GM21529 (cell line): ENCODE data around the gene CLMN.

Source experiments
- ATAC-seq: cut with Tn5 transposase; IDR thresholded peaks from one replicate; pipeline ENCODE4 v1.9.1; 2021; ENCODE audit not compliant: unreplicated experiment

CLMN gene

DNA sequence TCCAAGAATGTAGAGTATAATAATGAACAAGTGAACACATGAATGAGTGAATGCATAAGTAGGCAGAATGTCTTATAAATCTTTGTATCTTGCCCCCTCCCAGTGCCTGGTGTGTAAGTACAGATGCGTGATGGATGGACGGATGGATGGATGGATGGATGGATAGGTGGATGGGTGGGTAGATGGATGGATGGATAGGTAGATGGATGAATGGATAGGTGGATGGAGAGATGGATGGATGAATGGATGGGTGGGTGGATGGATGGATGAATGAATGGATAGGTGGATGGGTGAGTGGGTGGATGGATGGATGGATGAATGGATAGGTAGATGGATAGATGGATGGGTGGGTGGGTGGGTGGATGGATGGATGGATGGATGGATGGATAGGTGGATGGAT, 74.4 kb downstream of the CLMN start:
- no peak for ATAC-seq

DNA sequence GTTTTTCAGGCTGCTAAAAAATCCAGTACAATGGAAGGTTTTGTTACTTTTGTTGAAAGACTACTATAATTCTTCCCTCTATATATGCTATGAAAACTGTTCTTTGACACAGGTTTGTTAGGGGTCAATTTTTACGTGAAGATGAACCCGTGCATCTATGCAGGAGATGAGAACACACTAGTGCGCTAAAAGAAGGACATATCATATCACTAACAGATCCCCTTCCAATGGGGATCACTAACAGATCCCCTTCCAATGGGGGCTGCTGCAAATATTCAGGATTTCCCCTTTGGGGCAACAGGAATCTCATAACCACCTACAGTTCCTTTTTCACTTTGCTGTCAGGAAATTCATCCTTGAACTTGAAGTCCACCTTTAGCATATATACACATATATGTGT, 75.1 kb downstream of the CLMN start:
- no peak for ATAC-seq

DNA sequence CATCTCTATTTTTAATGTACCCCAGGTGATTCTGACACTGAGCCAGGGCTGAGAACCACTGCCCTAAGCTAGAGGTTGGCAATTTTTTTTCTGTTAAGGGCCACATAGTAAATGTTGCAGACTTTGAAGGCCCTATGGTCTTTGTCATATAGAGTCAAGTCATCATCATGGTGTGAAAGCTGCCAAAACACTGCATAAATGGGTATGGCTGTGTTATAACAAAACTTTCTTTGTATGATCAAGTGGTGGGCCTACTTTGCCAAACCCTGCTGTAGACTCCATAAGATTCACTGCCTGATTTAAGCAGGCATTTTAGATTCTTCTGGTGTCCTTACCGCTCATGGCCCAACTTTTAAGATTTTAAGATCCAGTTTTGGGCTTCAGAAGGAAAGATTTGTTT, 76.8 kb downstream of the CLMN start:
- no peak for ATAC-seq

DNA sequence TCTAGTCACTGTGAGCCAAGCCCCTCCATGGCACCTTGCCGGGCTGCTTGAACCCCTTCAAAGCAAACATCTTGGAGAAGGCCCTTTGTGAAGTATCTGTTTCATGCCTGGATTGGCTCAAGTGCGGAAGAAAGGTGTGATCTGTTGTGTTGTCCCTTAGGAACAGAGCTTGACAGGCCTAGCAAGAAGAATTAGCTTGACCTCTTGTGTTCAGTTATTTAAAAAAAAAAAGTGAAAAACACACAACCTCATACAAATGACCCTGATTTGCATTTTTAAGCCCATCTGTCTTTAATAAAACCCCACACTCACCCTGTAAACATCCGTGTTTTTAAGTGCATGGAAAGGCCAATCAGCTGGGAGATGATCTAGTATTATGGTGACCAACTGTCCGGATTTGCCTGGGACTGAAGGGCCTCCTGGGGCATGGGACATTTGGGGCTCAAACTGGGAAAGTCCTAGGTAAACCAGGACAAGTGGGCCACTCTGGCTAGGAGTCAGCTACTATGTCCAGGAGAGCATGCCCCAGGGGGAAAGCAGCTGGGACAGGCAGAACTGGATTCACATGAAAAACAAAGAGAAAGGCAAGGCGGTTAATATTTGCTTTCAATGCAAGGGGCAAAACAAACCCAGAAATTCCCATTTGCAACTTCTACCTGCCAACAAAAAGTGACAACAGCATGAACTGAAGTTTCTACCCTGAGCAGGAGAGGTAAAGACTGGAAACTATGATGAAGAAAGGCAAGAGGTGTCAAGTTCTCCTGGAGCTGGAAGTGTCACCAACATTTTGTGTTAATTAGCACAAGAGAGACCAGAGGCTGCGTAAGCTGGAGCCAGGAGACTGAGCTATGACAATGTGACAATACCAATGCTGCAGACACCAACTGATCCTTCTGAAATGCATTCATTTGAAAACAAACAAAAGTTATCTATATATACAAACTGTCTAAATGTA, 78.6 kb downstream of the CLMN start:
- no peak for ATAC-seq

DNA sequence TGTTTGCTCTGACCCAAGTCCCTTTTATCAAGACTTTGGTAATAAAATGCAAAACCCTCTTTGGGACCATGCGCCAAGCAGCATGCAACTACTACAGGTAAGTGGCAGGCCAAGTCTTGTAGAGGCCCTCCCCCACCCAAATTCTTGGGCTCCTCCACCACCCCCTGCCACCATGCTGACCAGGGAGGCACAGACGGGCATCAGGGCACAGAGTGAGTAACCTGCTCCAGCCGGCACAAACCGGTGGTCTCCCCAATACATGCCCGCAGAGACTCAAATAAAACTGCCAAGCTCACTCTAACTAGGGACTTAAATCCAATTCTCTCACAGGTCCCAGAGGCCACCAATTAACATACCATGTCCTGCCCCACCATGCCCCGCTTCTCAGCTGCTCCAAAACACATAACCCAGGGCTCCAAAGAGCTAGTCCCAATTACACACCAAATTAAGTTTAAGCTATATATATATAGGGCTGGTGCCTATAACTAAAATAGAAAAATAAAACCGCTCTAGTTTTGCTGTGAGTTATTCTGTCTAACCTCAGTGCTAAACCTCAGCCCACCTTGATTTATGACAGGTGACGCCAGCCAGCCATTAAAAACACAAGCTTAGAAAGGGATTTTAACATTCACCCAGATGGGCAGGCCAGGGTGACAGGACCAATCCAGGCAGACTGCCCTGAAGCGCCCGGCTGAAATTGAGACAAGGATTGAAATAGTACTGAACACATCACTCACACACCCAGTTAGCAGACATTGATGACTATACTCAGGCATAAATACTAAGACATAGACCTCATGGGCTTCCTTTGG, 81.0 kb downstream of the CLMN start:
- ATAC-seq: no peak

DNA sequence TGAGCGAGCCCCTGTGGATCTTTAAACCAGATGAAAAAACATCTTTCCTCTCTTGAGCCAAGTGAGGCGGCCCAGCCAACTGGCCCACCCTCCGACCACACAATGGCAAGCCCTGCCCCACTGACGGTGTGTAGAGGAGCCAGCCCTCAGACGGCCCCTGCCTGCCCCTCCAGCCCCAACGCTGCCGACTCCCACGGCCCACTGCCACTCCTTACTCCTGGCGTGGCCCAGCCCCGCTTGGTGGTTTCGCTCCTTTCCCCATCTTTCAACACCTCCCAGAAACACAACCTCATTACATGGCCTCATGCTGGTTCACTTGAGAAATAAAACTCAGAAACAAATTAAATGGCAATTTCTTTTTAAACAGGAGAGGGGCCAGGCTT, 81.8 kb downstream of the CLMN start:
- no peak for ATAC-seq

DNA sequence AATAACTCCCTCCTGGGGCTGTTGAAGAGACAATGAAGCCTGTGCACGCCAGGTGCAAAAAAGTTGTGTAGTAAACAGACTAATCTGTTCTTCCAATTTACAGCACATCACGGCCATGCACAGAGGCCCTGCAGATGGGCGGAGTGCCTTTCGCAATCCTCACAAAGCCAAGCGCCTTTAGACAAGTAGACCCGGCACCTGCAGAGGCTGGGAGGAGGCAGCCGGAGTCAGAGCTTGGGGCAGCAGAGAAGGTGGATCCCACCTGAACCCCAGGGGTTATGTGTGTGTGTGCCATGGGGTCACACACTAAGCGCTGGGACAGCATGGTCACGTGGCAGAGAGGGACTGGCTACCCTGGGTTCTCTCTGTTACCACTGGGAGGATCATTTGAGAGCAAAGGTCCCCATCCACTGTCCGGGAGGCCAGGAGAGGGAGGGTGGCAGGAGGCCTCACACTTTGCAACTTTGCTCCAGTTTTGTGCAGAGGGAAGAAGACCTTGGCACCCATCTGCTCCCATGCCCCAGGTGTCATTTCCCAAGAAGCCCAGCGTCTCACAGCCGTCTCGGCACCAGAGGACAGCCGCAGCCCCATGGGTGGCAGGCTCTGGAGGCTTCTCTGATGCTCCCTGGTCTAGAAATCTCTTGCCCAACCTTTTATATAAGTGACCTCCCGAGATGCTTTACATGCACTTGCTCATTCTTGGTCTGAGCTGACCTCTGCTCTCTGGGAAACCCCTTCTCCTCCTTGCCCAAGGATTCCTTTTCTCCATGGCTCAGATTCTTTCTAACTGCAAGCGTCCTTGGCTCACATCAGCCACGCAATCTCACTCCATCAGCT, 82.4 kb downstream of the CLMN start:
- ATAC-seq: no peak

DNA sequence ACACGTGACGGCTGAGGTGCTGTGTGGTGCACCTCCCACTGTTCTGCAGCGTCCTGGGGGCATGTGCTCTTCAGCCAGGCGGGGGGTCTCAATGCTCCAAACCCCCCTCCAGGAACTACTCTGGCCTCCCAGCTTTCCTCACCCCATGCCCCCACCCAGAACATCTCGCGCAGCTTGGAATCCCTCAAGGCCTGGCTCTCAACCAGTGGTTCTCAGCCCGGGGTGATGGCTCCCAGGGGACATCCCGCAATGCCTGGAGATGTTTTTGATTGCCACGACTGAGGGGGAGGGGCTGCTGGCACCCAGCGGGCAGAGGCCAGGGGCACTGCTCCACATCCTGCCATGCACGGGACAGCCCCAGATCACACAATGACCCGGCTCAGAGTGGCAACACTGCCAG, 83.5 kb downstream of the CLMN start:
- no peak for ATAC-seq

DNA sequence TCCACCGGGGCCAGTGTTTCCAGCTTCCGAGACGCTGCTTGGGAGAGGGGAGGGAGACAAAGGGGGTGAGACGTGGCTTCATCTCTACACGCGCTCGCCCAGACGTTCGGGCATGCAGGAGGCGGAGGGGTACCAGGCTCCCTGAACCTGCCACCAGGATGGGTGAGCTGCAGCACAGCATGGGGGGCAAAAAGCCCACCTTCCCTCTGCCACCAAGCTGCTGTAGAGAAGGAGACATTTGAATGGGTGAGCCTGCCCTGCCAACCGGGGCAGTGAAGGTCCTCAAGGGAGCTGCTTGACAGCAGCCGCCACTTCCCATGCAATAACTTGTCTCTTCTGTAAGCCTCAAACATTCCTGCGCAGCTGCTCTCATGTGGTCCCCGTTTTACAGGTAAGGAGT, 83.9 kb downstream of the CLMN start:
- ATAC-seq: no peak

DNA sequence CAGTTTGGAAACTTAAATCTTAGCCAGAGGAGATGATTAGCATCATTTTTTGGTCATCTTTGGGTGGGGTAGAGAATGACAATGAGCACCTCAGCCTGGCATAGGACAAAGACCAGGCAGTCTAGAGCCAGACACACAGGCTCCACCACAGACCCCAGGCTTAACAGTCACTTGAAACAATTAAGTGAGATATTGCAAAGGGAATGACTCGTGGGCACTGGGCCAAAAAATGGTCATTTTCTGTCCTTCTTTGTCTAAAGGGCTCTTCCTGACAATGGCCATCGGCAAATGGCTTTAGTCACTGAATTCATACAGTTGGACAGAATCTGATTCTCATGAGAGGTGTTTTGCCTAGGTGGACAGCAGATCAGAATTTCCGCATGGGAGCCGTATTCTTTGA, 84.4 kb downstream of the CLMN start:
- no peak for ATAC-seq

DNA sequence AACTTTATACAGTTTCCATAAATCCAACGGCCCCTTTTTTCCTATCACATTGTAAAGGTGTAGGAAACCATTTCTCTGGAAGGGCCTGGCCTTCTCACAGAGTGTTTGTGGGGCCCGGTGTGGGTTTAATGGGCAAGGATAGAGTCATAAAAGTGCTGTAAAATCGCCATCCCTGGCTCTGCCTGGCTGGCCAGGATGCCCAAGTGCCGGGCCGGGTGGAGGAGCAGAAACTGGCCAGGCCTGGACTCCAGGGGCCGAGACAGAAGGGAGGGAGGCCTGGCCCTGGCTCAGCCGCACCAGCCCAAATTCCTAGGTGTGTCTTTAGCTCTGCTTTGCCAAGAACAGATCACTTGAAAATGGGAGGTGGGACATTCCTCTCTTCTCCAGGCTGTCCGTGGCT, 85.3 kb downstream of the CLMN start:
- no peak for ATAC-seq

DNA sequence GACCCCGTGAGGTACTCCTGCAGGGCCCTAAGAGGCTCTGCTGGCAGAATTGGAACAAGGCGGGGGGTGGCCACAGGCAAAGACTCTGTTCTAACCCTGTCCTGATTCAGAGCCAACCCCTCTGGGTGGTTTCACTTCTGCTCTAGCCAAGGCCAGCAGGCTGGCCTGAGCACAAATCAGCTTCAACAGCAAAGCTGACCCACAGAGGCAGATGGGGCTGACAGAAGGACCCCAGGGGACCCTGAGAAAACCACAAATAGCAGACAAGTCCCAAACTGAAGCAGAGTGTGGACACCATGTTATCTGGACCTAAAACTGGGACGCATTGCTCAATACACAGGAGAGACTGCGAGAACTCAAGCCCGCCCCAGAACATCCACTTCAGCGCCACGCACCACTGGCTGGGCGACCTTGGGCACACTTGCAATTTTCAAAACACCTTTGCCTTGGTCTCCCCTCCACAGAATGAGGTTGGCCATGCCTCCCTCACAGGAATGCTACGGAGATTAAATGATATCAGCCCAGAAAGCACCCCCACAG, 85.9 kb downstream of the CLMN start:
- peak; percentile 97 for ATAC-seq

DNA sequence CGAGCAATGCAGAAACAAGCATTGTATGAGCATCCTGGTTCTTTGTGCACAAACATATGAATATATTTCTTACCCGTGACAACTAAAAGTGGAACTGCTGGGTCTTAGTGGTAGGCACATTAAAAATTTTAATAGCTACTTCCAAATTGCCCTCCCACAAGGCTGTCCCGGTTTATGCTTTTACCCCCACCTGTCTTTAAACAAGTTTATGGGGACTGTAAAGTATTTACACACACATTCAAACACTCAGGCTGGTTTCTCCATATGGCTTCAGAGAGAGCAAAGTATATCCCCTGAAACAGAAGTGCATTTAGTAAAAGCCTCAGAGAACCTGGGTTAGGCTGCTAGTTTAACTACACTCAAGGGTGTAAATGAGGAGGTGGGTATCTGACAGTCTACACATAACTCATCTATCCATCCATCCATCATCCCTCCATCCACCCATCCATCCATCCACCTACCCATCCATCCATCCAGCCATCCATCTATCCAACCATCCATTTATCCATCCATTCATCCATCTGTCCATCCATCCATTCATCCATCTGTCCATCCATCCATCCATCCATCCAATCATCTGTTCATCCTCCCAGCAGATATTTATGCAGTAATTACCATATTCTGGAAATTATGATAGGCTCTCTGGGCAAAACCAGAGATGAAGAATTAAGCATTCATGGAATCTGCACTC, 86.7 kb downstream of the CLMN start:
- ATAC-seq: no peak

DNA sequence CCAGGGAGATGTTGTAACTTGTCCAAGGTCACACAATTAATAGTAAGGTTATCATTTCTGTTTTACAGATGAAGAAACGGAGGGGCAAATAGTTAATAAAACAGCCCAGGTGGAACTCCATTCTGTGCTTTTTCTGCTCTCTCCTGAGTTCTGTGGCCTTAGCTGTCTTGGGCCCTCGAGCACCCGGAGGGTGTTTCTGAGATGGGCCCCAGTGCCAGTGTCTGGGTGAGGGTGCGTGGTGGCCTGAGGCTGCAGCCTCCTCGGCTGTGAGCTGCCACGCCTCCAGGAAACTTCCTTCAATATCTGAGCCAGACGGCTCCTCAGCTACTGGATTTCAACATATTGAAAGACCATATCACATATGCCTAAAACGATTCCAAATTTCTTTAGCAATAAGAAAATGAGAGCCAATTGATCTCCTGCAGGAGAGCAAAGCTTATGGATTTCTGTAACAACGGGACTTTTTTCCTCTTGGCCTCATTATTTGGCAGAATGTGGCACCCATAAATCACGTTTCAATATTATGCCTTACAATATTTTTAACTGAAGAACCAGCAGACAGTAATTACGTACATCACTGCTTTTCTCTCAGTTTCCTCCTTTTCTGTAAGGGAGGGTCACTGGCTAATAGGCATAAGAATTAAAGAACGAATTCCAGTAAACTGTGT, 87.6 kb downstream of the CLMN start:
- no peak for ATAC-seq

DNA sequence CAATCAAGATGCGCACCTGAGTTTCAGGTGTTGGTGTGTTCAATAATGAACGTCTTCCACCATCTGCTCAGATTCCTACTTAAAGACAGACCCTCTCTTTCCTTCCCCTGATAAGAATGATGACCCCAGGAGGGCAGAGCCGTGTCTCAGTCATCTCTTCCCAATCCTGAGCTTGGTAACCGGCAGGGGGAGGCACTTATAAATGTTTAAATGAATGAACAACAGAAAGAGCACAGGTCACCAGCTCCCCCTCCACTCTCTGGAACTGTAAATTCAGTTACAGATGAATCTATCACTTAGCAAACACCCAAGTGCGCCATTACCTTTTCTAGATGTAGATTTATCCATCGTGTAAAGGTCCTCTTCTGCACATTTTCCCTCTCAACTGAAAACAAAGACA, 90.0 kb downstream of the CLMN start:
- ATAC-seq: no peak

DNA sequence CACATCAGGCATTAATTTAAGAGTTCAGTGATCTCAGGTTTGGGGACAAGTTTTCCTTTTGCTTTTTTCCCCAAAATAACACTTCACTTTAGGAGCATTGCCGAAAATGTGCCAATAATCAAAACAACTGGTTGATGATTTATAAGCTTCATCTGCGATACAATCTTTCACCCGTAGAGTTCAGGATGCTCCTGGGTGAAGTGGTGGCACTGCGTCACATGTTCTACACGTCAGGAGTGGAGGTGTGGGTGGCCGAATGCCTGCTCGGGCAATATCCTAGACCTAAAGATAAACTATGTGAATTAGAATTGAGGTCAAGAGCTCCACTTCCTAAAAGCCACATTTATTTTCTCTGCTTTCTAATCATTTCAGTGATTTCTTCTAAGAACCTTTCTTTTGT, 91.5 kb downstream of the CLMN start:
- ATAC-seq: no peak

DNA sequence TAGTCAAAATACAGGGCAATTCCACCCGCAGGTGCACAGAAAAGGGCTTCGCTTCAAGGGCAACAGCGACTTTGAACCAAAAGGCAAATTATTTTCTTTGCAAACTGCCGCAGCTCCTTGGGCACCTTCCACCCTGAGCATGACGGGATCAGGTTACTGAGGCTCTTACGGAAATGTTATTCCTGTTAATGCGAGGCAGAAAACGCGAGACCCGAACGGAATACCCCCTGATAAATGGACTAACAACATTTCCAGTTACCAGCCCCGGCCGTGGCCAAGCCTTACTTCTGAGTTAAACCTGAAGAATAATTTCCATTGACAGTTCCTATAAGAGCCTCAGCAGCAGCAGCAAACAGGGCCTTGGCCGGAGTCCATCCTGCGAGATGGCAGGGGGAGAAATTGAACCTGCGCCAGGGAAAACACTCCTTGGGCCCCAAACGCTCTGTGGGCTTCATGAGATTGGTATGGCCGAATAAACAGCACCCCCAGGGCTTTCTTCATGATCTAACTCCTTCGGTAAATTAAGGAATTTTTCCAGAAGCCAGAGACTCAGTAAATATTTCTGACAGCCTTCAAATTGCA, 92.3 kb downstream of the CLMN start:
- ATAC-seq: no peak

DNA sequence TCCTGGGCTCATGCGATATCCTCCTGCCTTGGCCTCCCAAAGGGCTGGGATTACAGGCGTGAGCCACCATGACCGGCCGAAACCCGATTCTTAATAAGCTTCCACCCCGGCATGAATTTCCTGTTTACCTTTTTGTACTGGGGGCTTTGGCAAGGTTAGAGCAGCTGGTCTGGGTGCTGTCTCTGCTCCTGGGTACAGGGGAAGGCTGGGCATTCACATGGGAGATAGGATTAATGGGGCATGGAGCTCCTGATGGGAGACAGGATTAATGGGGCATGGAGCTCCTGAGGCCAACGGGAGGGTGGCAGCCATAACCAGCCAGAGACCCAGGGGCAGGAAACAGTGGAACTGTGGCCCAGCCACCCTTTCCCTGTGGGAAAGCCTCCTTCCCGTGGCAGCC, 92.9 kb downstream of the CLMN start:
- no peak for ATAC-seq

DNA sequence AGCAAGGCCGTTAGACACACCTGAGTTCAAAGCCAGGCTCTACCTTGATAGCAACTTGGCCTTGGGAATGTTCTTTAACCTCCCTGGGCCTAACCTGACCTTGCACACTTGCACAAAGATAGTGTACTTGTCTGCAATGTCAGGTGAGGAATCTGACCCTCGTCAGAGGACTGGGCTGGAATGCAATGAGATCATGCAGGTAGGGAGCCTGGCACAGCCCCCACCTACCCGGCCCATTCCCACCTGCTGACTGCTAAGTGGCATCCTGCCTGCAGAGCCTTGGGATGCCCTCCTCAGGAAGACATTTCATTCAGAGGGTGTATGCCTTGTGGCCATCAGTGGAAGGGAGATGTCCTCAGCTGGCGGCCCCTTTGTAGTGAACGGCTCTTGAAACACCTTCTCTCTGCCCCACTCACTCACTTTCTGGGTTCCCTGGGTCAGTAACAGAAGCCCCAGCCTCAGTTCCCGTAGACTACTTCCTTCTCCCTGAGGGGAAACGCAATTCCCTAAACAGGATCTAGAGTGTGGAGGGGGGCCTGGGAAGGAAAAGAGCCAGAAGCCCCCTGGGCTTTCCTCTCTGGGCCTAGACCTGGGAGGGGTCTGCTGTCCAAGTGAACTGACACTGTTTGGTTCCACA, 94.3 kb downstream of the CLMN start:
- ATAC-seq: no peak
